Keratinocyte (primary cell): ENCODE data around the gene TMPRSS4. TPM values are rescaled to one million over a fixed set of nuclear protein-coding genes. Genes with fewer than 3 reads are reported as not detected.

Experiments used
- DNase-seq: peaks from one replicate; pipeline ENCODE4 v3.0.0-alpha.2; 2011; ENCODE audit warnings: low read depth, missing footprints, low spot score
- FAIRE-seq: peaks from 2 replicates; lab custom pipeline; 2011; peaks lifted over from hg19 to GRCh38; lab: Jason Lieb, UNC
- H2AFZ ChIP-seq: 2 replicates; pipeline ENCODE4 v1.6.0; 2012; ENCODE audit warnings: low read length, control low read depth, inconsistent platforms; ENCODE audit not compliant: control insufficient read depth
- H3K27ac ChIP-seq: 2 replicates; pipeline ENCODE4 v1.5.1; 2011; ENCODE audit warnings: low read length; ENCODE audit not compliant: control insufficient read depth, insufficient read depth
- H3K27me3 ChIP-seq: 3 replicates; pipeline ENCODE4 v1.6.0; 2011; ENCODE audit warnings: low read length; ENCODE audit not compliant: control insufficient read depth, insufficient read depth; ENCODE audit errors: extremely low read depth
- H3K36me3 ChIP-seq, 2 experiments: 2 replicates in 1 of 2; 3 replicates in 1 of 2; pipeline ENCODE4 v1.5.1; 2011; ENCODE audit warnings: low read length in 2 of 2, mild to moderate bottlenecking in 1 of 2; ENCODE audit not compliant: control insufficient read depth in 2 of 2, insufficient read depth in 2 of 2; ENCODE audit errors: extremely low read depth in 1 of 2
- H3K4me1 ChIP-seq: 3 replicates; pipeline ENCODE4 v1.5.1; 2011; ENCODE audit warnings: low read length; ENCODE audit not compliant: control insufficient read depth, insufficient read depth; ENCODE audit errors: extremely low read depth
- H3K4me2 ChIP-seq: 3 replicates; pipeline ENCODE4 v1.6.0; 2011; ENCODE audit warnings: low read depth, low read length; ENCODE audit not compliant: control insufficient read depth, insufficient read depth; ENCODE audit errors: extremely low read depth
- H3K4me3 ChIP-seq, 3 experiments: fragments of 200-600 bp in 1 of 3; sonication (generic) in 1 of 3; 2 replicates in 2 of 3; 3 replicates in 1 of 3; pipeline ENCODE4 v1.5.1; 2011 to 2016; ENCODE audit warnings: low read length in 3 of 3, mild to moderate bottlenecking in 3 of 3, control low read depth in 2 of 3, inconsistent platforms in 1 of 3, low read depth in 1 of 3, mixed read lengths in 1 of 3, mixed run types in 1 of 3, moderate library complexity in 1 of 3; ENCODE audit not compliant: control insufficient read depth in 2 of 3, insufficient read depth in 2 of 3; ENCODE audit errors: extremely low read depth in 1 of 3
- H3K79me2 ChIP-seq: 2 replicates; pipeline ENCODE4 v1.6.0; 2012; ENCODE audit warnings: low read length; ENCODE audit not compliant: control insufficient read depth, insufficient read depth
- H3K9ac ChIP-seq: 3 replicates; pipeline ENCODE4 v1.6.0; 2011; ENCODE audit warnings: low read length; ENCODE audit not compliant: control insufficient read depth, insufficient read depth; ENCODE audit errors: extremely low read depth
- H3K9me1 ChIP-seq: 3 replicates; pipeline ENCODE4 v1.6.0; 2011; ENCODE audit warnings: low read length; ENCODE audit not compliant: control insufficient read depth, insufficient read depth; ENCODE audit errors: extremely low read depth
- H3K9me3 ChIP-seq: 2 replicates; pipeline ENCODE4 v1.5.1; 2012; ENCODE audit warnings: low read depth, low read length; ENCODE audit not compliant: control insufficient read depth
- H4K20me1 ChIP-seq: 3 replicates; pipeline ENCODE4 v1.6.0; 2011; ENCODE audit warnings: low read length; ENCODE audit not compliant: control insufficient read depth, insufficient read depth; ENCODE audit errors: extremely low read depth
- EZH2 ChIP-seq: IDR thresholded peaks from one replicate; pipeline ENCODE4 v1.6.1; 2012; ENCODE audit warnings: inconsistent platforms, mild to moderate bottlenecking, low read length, moderate library complexity
- dilution Hi-C: fragments of 300-500 bp; cut with MboI; formaldehyde crosslinking; loops from one replicate; pipeline ENCODE4 v1.7.0; 2020; ENCODE audit warnings: low sequenced_read_pairs; ENCODE audit not compliant: extremely low pct_ligation_motif_present
- polyA plus RNA-seq, 5 experiments: library from polyadenylated mRNA; depleted of rRNA in 3 of 5; stranded (reverse) in 3 of 5; stranded (forward) in 1 of 5; unstranded in 1 of 5; fragments of >200 nt; gene quantifications; 1 replicate in 1 of 5; 2 replicates in 3 of 5; 3 replicates in 1 of 5; pipeline versions ENCODE4 v1.2.1 to v1.2.3, GENCODE V29; 2011 to 2012; ENCODE audit warnings: missing spikeins in 2 of 5, low read depth in 1 of 5, low replicate concordance in 1 of 5
- TF ChIP-seq, protein P1 (sequence below), 3 experiments: IDR thresholded peaks in 1 of 3; conservative IDR thresholded peaks in 1 of 3; optimal IDR thresholded peaks in 1 of 3; 2 replicates in 2 of 3; 3 replicates in 1 of 3; pipeline versions ENCODE3 to v1.5.1; 2011; ENCODE audit warnings: low read length in 3 of 3, mild to moderate bottlenecking in 3 of 3, moderate library complexity in 2 of 3, control low read depth in 1 of 3, inconsistent platforms in 1 of 3; ENCODE audit not compliant: insufficient read depth in 2 of 3; ENCODE audit errors: extremely low read depth in 1 of 3

TMPRSS4 gene
- polyA plus RNA-seq, 1 donor (not counting 4 experiments of a cell fraction or from before 2014, with no cell fraction given) = 1.2 TPM

DNA sequence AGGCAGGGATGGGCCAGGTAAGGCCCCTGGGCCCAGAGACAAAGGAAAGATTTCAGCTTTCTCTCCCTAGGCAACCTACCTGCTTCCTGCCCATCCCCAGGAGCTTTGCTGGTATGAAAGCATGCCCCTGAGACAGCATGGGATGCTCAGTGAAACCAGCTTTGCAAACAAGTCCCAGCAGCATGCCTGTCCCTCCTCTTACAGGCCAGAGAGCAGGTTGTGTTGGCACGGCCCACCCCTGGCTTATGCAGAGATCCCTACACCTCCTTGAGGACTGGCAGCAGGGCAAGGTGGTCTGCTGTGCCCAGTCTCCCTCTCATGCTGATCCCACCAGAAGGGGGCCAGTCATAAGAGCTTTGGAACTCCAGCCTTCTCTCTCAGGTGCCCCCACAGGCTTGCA lies 72.6 kb downstream of the TMPRSS4 start:
- FAIRE-seq = no peak
- TF ChIP-seq, protein P1, sequence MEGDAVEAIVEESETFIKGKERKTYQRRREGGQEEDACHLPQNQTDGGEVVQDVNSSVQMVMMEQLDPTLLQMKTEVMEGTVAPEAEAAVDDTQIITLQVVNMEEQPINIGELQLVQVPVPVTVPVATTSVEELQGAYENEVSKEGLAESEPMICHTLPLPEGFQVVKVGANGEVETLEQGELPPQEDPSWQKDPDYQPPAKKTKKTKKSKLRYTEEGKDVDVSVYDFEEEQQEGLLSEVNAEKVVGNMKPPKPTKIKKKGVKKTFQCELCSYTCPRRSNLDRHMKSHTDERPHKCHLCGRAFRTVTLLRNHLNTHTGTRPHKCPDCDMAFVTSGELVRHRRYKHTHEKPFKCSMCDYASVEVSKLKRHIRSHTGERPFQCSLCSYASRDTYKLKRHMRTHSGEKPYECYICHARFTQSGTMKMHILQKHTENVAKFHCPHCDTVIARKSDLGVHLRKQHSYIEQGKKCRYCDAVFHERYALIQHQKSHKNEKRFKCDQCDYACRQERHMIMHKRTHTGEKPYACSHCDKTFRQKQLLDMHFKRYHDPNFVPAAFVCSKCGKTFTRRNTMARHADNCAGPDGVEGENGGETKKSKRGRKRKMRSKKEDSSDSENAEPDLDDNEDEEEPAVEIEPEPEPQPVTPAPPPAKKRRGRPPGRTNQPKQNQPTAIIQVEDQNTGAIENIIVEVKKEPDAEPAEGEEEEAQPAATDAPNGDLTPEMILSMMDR (optimal IDR thresholded peaks at IDR 0.05 in 1 of 3, IDR thresholded peaks at IDR 0.05 in 1 of 3, conservative IDR thresholded peaks at IDR 0.05 in 1 of 3; ENCODE audit: extremely low read depth in 1 of 3, insufficient read depth in 2 of 3, low read length in 3 of 3) = no peak
- TF ChIP-seq EZH2 = no peak
- DNase-seq = no peak

DNA sequence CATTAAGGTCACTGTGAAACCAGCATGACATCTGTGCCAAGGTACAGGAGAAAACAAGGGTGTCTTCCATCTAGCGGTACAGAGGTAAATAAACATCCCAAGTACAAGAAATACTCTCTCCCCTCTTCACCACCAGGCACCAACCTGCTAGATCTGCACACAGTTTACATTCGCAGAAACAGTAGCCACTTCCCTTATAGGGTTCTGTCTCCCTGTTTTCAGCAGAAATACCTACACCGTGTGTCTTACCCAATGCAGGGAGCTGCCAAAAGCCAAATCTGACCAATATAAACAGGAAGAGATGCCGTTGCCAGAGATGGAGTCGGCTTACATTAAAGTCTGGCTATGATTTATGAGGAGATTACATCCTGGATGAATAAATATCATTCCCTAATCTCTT lies 74.6 kb downstream of the TMPRSS4 start:
- Histone ChIP-seq H3K36me3 (no peaks in the 10 kb centered on the region), H3K9me3 (no peaks in the 10 kb centered on the region), H3K27ac (no peak overlapping the region), H3K4me1 (peaks cover 27% of the 10 kb centered on the region), H3K9me1 (no peaks in the 10 kb centered on the region), H2AFZ (no peak overlapping the region), H3K4me3 (no peak overlapping the region), H3K4me2 (no peak overlapping the region), H3K9ac (no peak overlapping the region), H3K27me3 (peaks cover 9% of the 10 kb centered on the region), H3K79me2 (no peaks in the 10 kb centered on the region), H4K20me1 (no peaks in the 10 kb centered on the region)
- dilution Hi-C loops = no loop called here
- no peak for FAIRE-seq
- no peak for DNase-seq
- TF ChIP-seq, protein P1 (optimal IDR thresholded peaks at IDR 0.05 in 1 of 3, IDR thresholded peaks at IDR 0.05 in 1 of 3, conservative IDR thresholded peaks at IDR 0.05 in 1 of 3; ENCODE audit: extremely low read depth in 1 of 3, insufficient read depth in 2 of 3, low read length in 3 of 3) = no peak
- no peak for TF ChIP-seq EZH2

More for the DNA sequence above, 72.6 kb downstream of the TMPRSS4 start:
- H3K9me3 ChIP-seq = no peaks in the 10 kb centered on the region
- no peaks in the 10 kb centered on the region for H3K36me3 ChIP-seq
- no peak overlapping the region for H3K9ac ChIP-seq
- no peak overlapping the region for H3K27ac ChIP-seq
- no peak overlapping the region for H2AFZ ChIP-seq
- no peaks in the 10 kb centered on the region for H3K9me1 ChIP-seq
- dilution Hi-C loops = no loop called here
- no peak overlapping the region for H3K4me3 ChIP-seq
- no peaks in the 10 kb centered on the region for H3K79me2 ChIP-seq
- no peak overlapping the region for H3K4me2 ChIP-seq
- no peaks in the 10 kb centered on the region for H4K20me1 ChIP-seq
- H3K4me1 ChIP-seq = peaks cover 23% of the 10 kb centered on the region
- no peaks in the 10 kb centered on the region for H3K27me3 ChIP-seq
